Fibroblast of skin of right quadriceps (primary cell): ENCODE measurements around the gene ABCA4.
"Not testable (repeated sequence)": the region's sequence is repeated elsewhere in the genome, so short reads cannot be mapped to it uniquely, and the experiment has no call there.

ENCODE experiments used
- DNase-seq: peaks from one replicate; pipeline ENCODE4 v3.0.0-alpha.2; 2013

The ABCA4 gene

DNA sequence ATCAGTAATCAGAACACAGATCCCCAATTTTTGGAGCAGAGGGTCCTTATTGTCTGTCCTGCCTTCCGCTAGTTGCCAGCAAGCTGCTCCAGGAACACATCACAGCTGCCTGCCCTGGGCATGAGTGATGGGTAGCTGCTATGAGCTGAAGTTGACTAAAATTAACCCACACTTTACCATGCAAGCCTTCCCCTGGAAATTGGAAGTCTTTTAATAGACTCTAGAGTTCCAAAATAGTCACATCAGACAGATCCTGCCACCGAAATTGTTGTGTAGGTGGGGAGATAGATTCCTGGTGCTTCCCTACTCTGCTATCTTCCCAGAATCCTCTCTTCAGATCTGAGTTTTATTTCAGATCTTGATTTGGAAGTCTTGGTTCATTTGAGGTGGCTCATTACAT lies 148.6 kb downstream of the ABCA4 start:
- DNase-seq = no peak

GRCh38 chr1:93969887-93970286 lies 151.1 kb downstream of the ABCA4 start:
- DNase-seq = no peak

GRCh38 chr1:93969371-93969770 lies 151.6 kb downstream of the ABCA4 start:
- no peak for DNase-seq

GRCh38 chr1:93967306-93967705 lies 153.6 kb downstream of the ABCA4 start:
- no peak for DNase-seq

DNA sequence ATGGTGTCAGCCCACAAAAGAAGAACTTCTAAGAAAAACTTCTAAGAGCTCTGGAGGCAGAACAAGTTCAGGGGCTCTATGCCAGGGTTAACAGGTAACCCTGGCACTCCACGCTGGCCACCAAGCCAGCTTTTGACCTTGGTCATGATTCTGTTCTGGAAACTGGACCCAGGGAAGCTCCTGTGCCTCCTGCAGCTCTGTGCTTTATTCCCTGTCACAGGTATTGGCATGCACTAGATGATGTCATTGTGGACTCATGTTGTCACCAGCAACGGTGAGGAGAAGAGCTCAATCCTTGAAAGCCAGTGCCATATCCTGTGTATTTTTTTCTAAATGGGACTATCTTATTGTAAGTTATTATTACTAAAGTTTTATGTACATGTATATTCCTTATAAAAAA lies 155.1 kb downstream of the ABCA4 start:
- DNase-seq = no peak

- no peak for DNase-seq
Observed at GRCh38 chr1:93965256-93965655, 155.7 kb downstream of the ABCA4 start.

- peak; percentile 57 for DNase-seq
Observed at GRCh38 chr1:93964777-93965200, 156.2 kb downstream of the ABCA4 start.

GRCh38 chr1:93964096-93964776 lies 156.7 kb downstream of the ABCA4 start:
- DNase-seq = no peak

DNA sequence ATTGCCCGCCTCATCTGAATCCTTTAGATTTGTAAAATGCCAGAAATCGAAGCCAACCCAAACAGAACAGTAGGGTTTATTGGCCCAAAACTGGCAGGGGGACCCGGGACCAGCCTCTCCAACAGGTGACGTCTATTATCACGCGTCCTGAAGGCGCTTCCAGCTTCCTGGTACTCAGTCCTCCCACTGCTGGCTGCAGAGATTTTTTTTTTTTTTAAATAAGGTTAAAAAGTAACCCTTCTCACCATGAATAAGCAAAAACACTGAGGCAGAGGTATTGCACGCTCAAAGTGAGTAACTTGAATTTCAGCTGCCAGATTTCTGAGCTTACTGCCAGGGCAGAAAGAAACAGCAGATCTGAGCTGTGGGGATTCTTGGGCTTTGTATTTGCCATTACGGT lies 157.4 kb downstream of the ABCA4 start:
- peak; percentile 16 for DNase-seq

DNA sequence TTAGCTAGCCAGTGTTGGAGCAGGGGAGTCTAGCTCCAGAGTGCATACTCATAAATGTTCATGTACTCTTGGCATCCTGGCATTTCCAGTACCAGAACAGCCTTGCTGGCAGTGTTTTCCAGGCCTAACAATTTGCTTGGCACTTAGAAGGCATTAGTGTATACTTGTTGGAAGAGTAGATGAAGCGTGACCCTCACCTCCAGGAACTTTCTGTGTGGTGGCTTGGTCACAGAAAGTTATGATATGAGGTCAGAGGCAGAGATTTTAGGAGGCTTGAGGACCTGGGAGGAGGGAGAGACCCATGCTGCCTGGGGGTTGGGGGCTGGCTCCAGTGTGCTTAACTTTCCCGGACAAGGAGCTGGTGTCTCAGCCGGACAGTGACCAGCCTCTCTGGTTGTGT lies 159.0 kb downstream of the ABCA4 start:
- no peak for DNase-seq

DNA sequence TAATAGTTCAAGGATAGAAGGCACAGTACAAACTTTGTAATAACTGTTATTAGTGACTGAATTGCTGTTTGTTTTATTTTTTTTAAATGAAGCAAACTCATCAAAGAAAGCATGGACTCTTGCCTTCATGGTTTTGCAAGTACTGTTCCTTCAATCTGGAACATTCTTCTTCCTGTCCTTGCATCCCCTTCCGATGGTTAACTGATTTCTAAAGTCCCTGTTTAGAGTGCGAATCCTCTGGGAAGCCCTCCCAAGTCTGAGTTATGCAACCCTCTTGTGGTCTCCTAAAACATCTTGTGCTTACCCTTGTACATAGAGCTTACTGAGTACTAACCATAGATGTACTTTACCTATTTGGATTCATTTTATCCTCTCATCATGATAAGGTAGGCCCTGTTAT lies 159.5 kb downstream of the ABCA4 start:
- no peak for DNase-seq

DNA sequence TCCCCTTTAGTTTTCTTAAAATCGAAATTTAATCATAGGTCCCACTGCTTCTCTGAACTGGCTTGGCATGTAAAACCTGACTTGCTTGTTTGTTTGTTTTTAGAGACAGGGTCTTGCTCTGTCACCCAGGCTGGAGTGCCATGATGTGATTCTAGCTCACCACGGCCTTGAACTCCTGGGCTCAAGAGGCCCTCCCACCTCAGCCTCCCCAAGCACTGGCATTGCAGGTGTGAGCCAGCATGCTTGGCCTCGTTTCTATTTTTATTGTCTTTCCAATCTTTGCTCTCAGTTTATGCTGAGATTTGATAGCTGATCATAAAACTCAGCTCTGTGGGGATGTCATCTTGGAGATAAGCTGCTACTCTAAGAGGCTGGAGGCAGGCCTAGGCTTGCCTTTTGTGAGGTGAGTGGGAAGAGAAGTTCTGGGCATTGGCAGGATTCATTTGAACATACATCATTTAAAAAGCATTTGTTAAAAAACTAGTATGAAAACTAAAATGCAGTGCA lies 160.3 kb downstream of the ABCA4 start:
- DNase-seq = no peak

- no peak for DNase-seq
Observed at GRCh38 chr1:93959413-93959812, 161.5 kb downstream of the ABCA4 start.

DNA sequence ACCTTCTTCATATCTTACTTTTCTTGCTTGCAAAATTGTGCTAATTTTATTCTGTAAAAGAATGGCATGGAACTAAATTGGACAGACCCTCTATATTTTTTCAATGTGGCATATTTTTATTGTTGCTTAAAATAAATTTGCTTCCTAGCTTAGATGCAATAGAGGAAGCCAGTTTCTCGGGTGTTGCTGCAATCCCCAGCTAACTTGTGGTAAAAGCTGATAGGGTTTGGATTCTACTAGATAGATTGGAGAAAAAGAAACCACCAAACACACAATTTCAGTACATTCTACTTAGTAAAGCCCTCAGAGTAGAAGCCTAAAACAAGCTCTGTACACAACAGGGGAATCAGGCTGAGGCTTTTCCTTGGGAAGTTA lies 162.2 kb downstream of the ABCA4 start:
- DNase-seq = no peak

GRCh38 chr1:93958032-93958725 lies 162.8 kb downstream of the ABCA4 start:
- DNase-seq = no peak

- no peak for DNase-seq
Observed at GRCh38 chr1:93955765-93956164, 165.2 kb downstream of the ABCA4 start.

DNA sequence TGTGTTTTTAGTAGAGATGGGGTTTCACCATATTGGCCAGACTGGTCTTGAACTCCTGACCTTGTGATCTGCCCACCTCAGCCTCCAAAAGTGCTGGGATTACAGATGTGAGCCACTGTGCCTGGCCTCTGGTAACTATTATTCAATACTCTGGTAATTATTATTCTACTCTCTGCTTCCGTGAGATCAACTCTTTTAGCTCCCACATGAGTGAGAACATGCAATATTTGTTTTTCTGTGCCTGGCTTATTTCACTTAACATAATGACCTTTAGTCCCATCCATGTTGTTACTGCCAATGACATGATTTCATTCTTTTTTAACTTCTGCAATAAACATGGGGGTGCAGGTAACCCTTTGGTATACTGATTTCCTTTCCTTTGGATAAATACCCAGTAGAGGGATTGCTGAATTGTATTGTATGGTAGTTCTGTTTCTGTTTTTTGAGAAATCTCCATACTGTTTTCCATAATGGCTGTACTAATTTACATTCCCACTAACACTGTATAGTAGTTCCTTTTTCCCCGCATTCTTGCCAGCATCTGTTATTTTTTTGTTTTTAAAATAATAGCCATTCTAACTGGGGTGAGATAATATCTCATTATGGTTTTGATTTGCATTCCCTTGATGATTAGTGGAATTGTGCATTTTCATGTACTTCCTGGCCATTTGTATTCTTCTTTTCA lies 173.8 kb downstream of the ABCA4 start:
- not testable (repeated sequence) for DNase-seq
